SH-SY5Y (cell line): ENCODE results near the gene TOR2A.

ENCODE experiments used
- GATA2 ChIP-seq: IDR thresholded peaks from 2 replicates; pipeline ENCODE4 v1.6.1; 2011; ENCODE audit warnings: mild to moderate bottlenecking, low read depth, low read length
- GATA3 ChIP-seq: IDR thresholded peaks from 2 replicates; pipeline ENCODE4 v1.6.1; 2011; ENCODE audit warnings: low read depth, mild to moderate bottlenecking, low read length, moderate library complexity

DNA sequence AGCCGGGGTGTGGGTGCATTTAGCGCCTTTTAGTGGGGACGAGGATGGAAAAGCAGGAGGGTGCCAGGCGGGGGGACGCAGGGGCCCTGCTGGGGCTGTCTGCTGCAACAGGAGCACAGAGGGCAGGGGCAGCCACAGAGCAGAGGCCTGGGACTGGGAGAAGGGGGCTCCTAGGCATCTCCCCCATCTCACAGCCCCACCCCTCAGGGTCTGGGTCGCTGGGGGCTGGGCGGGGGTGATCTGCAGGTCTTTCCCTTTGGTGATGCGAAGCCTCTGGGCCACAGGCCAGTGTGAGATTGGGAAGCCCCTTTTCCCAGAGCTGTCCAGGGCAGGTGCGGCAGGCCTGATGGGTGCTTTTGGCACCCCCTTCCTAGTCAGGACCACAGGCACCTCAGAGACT lies 4.8 kb downstream of the TOR2A start:
- no peak for TF ChIP-seq GATA2
- no peak for TF ChIP-seq GATA3
